NB4 (cell line): ENCODE data around the gene DESI1.
"Not testable (repeated sequence)": the region's sequence is repeated elsewhere in the genome, so short reads cannot be mapped to it uniquely, and the experiment has no call there.

Experiments
- CTCF ChIP-seq: IDR thresholded peaks from one replicate; pipeline ENCODE4 v1.5.1; 2012; ENCODE audit warnings: low read depth, low read length
- MAX ChIP-seq: IDR thresholded peaks from 2 replicates; pipeline ENCODE4 v1.6.1; 2011; ENCODE audit warnings: low read depth, low read length
- MYC ChIP-seq: IDR thresholded peaks from 2 replicates; pipeline ENCODE4 v1.6.1; 2011; ENCODE audit warnings: low read depth, low read length
- POLR2A ChIP-seq: IDR thresholded peaks from 2 replicates; pipeline ENCODE4 v1.6.1; 2011; ENCODE audit warnings: mild to moderate bottlenecking; ENCODE audit not compliant: insufficient read length; ENCODE audit errors: extremely low read depth

GRCh38 chr22:41663594-41663993 is 42.8 kb upstream of the DESI1 start:
- TF ChIP-seq CTCF, POLR2A, MYC, MAX: not testable (repeated sequence)
